Measurements from ENCODE around the gene MS4A4A. TPM values are rescaled to one million over a fixed set of nuclear protein-coding genes. Genes with fewer than 3 reads are reported as not detected.

The MS4A4A gene
- total and polyA plus RNA-seq, 4 experiments from 2014 or later = 0.39 to 0.99 TPM; not detected in 2

DNA sequence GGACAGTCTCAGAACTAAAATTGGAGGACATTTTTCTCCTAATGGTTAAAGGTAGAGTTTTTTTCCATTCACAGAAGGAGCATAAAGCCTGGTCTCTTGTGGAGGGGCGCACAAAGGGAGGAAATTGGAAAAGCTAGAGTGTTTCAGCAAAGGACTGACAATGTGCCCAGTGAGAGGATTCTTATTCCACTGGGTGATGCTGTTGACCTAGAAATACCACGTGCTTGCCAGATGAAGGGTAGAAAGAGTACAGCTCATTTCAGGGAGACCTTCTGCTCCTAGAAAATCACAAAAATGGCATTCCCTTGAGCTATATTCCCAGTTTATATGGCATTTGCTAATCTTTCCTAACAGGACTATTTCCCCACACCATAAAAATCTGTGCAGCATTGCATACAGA lies 67.7 kb downstream of the MS4A4A start:
- Histone ChIP-seq H3K4me3 (ENCODE audit: low read length in 2 of 2) (no peak overlapping the region), H3K4me1 (ENCODE audit: insufficient read depth, low read length) (no peaks in the 10 kb centered on the region), H3K9me3 (ENCODE audit: control insufficient read depth in 1 of 2, low read length in 2 of 2) (no peaks in the 10 kb centered on the region), H3K27me3 (ENCODE audit: insufficient read depth, low read length) (no peaks in the 10 kb centered on the region), H3K36me3 (ENCODE audit: insufficient read depth, low read length) (no peaks in the 10 kb centered on the region), H3K27ac (ENCODE audit: low read depth, low read length) (no peak overlapping the region)
- POLR2A ChIA-PET (ENCODE audit: partially characterized antibody) = no interaction called here
- CTCF ChIA-PET (ENCODE audit: partially characterized antibody) = no interaction called here
- no peaks in the 10 kb centered on the region for H3K36me3 Mint-ChIP-seq
- no peak overlapping the region for H3K27ac Mint-ChIP-seq
- DNase-seq = no peak
- no peak overlapping the region for H3K4me3 Mint-ChIP-seq
- intact Hi-C loops (cut with micrococcal nuclease) = no loop called here
- peaks cover 14 to 20% of the 10 kb centered on the region in 2 donors for H3K27me3 Mint-ChIP-seq
- H3K4me1 Mint-ChIP-seq = no peaks in the 10 kb centered on the region
- H3K9me3 Mint-ChIP-seq = no peaks in the 10 kb centered on the region

DNA sequence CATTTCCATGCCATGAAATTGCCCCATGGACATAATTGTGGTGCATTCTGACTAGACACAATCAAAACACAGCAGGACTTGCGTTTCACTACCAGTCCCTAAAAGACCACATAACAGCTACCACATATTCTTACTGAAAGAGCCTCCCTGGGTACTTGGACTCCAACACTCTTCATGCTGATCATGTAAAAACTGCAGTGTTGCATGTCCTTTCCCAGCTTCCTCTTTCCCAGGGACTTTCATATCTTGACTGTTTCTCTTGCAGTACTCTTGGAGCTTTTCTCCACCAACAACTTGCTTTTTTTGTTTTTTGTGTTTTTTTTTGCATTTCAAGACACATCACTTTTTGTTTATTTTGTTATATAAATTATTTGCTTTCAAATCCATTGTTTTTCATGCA lies 69.5 kb downstream of the MS4A4A start:
- Mint-ChIP-seq H3K9me3 (peaks cover 0 to 4% (median 0%) of the 10 kb centered on the region in 8 donors), H3K4me1 (no peaks in the 10 kb centered on the region), H3K4me3 (no peak overlapping the region), H3K27me3 (peaks cover 14 to 21% of the 10 kb centered on the region in 2 donors), H3K27ac (no peak overlapping the region), H3K36me3 (no peaks in the 10 kb centered on the region)
- no peaks in the 10 kb centered on the region for H3K36me3 ChIP-seq (ENCODE audit: insufficient read depth, low read length)
- no peak overlapping the region for H3K27ac ChIP-seq (ENCODE audit: low read depth, low read length)
- ChIA-PET CTCF (ENCODE audit: partially characterized antibody) (interaction anchor here (0.8 to 1.1 kb wide), 3 partner anchors 13 to 19 kb away, joined by 3 to 4 read pairs (median 3); no protein-coding TSS in a partner anchor), POLR2A (ENCODE audit: partially characterized antibody) (no interaction called here)
- H3K4me3 ChIP-seq (ENCODE audit: low read length in 2 of 2) = no peak overlapping the region
- intact Hi-C loops (cut with micrococcal nuclease) = no loop called here
- DNase-seq = no peak
- H3K9me3 ChIP-seq (ENCODE audit: control insufficient read depth in 1 of 2, low read length in 2 of 2) = no peaks in the 10 kb centered on the region
- no peaks in the 10 kb centered on the region for H3K4me1 ChIP-seq (ENCODE audit: insufficient read depth, low read length)
- H3K27me3 ChIP-seq (ENCODE audit: insufficient read depth, low read length) = no peaks in the 10 kb centered on the region

- Mint-ChIP-seq H3K4me3 (no peak overlapping the region), H3K4me1 (no peaks in the 10 kb centered on the region), H3K36me3 (no peaks in the 10 kb centered on the region), H3K27me3 (peaks cover 5 to 7% of the 10 kb centered on the region in 2 donors), H3K27ac (no peak overlapping the region), H3K9me3 (peaks cover 0 to 4% (median 0%) of the 10 kb centered on the region in 8 donors)
- Histone ChIP-seq H3K36me3 (ENCODE audit: insufficient read depth, low read length) (no peaks in the 10 kb centered on the region), H3K9me3 (ENCODE audit: control insufficient read depth in 1 of 2, low read length in 2 of 2) (no peaks in the 10 kb centered on the region), H3K27ac (ENCODE audit: low read depth, low read length) (no peak overlapping the region), H3K4me1 (ENCODE audit: insufficient read depth, low read length) (no peaks in the 10 kb centered on the region), H3K4me3 (ENCODE audit: low read length in 2 of 2) (no peak overlapping the region), H3K27me3 (ENCODE audit: insufficient read depth, low read length) (no peaks in the 10 kb centered on the region)
- intact Hi-C loops (cut with micrococcal nuclease) = no loop called here
- ChIA-PET POLR2A (ENCODE audit: partially characterized antibody) (no interaction called here), CTCF (ENCODE audit: partially characterized antibody) (interaction anchor here (0.7 kb wide), 1 partner anchor 13 kb away, joined by 3 read pairs; no protein-coding TSS in a partner anchor)
- DNase-seq = no peak
Observed at GRCh38 chr11:60357771-60358170, 77.3 kb downstream of the MS4A4A start.

Other genes starting within 250 kb of the MS4A4A start
- not detected for gene OOSP2, start 240.3 kb upstream of the MS4A4A start, total RNA-seq
- gene OOSP2, start 240.3 kb upstream of the MS4A4A start, polyA plus RNA-seq = not detected
- gene MS4A3, start 224.0 kb upstream of the MS4A4A start, total RNA-seq = not detected
- under 1 TPM in 1 of 2 donors, not detected in 1; 0.37 TPM for gene MS4A3, start 224.0 kb upstream of the MS4A4A start, polyA plus RNA-seq
- gene MS4A2, start 192.0 kb upstream of the MS4A4A start, total RNA-seq = not detected
- not detected for gene MS4A2, start 192.0 kb upstream of the MS4A4A start, polyA plus RNA-seq
- gene MS4A6A, start 97.6 kb upstream of the MS4A4A start, total RNA-seq = 1 to 10 TPM; 4.9 to 7.7 TPM
- gene MS4A6A, start 97.6 kb upstream of the MS4A4A start, polyA plus RNA-seq = 1 to 10 TPM; 2.7 to 3.3 TPM
- gene MS4A4E, start 37.5 kb upstream of the MS4A4A start, total RNA-seq = not detected
- not detected for gene MS4A4E, start 37.5 kb upstream of the MS4A4A start, polyA plus RNA-seq
- gene MS4A6E, start 46.6 kb downstream of the MS4A4A start, total RNA-seq = not detected
- not detected for gene MS4A6E, start 46.6 kb downstream of the MS4A4A start, polyA plus RNA-seq
- gene MS4A7, start 97.9 kb downstream of the MS4A4A start, total RNA-seq = 1 to 10 TPM in 1 of 2 experiments, under 1 TPM in 1; 0.76 to 1.6 TPM
- gene MS4A7, start 97.9 kb downstream of the MS4A4A start, polyA plus RNA-seq = under 1 TPM in 1 of 2 donors, not detected in 1; 0.36 TPM
- not detected for gene MS4A14, start 115.8 kb downstream of the MS4A4A start, total RNA-seq
- gene MS4A14, start 115.8 kb downstream of the MS4A4A start, polyA plus RNA-seq = not detected
- not detected for gene MS4A5, start 148.9 kb downstream of the MS4A4A start, total RNA-seq
- not detected for gene MS4A5, start 148.9 kb downstream of the MS4A4A start, polyA plus RNA-seq
- gene MS4A1, start 175.2 kb downstream of the MS4A4A start, total RNA-seq = 1 to 10 TPM; 4.7 to 5.7 TPM
- 10 to 100 TPM in 1 of 2 donors, 1 to 10 TPM in 1; 1.0 to 10.2 TPM for gene MS4A1, start 175.2 kb downstream of the MS4A4A start, polyA plus RNA-seq
- gene MS4A12, start 212.1 kb downstream of the MS4A4A start, total RNA-seq = not detected
- not detected for gene MS4A12, start 212.1 kb downstream of the MS4A4A start, polyA plus RNA-seq
- gene MS4A13, start 234.7 kb downstream of the MS4A4A start, total RNA-seq = not detected
- not detected for gene MS4A13, start 234.7 kb downstream of the MS4A4A start, polyA plus RNA-seq

Measured in CD4-positive, alpha-beta memory T cell (primary cell).